GM12873 (cell line): ENCODE data around the gene HSPA1L.

Source experiments
- CTCF ChIP-seq: IDR thresholded peaks from 2 replicates; pipeline ENCODE4 v1.5.1; 2012; ENCODE audit warnings: low read depth, mild to moderate bottlenecking, moderate library complexity, low read length, control low read depth; ENCODE audit not compliant: insufficient read depth; ENCODE audit errors: missing control alignments

The HSPA1L gene

GRCh38 chr6:31779908-31780307 lies 35.2 kb downstream of the HSPA1L start:
- no peak for TF ChIP-seq CTCF

GRCh38 chr6:31778999-31779885 lies 35.8 kb downstream of the HSPA1L start:
- no peak for TF ChIP-seq CTCF

- TF ChIP-seq CTCF: no peak
These were observed 36.9 kb downstream of the HSPA1L start for GRCh38 chr6:31778193-31778592.

- TF ChIP-seq CTCF: no peak
These were observed 37.4 kb downstream of the HSPA1L start for GRCh38 chr6:31777667-31778050.

GRCh38 chr6:31776989-31777666 lies 38.0 kb downstream of the HSPA1L start, which contains the start of gene VWA7:
Gene VWA7, minus strand, starts transcription at chr6:31777328. Its CDS starts 549 bp downstream, at chr6:31776779.
- TF ChIP-seq CTCF: peak; percentile 18

- no peak for TF ChIP-seq CTCF
These were observed 38.5 kb downstream of the HSPA1L start for GRCh38 chr6:31776485-31776988.
